DND-41 (cell line): ENCODE results near the gene LCN12.
A peak's percentile ranks its signal among the peaks of the same experiment; 100 is the strongest.

Experiments used
- ATAC-seq: fragments of 200-7000 bp; cut with Tn5 transposase; 3 replicates; pipeline ENCODE4 v1.9.1; 2021; ENCODE audit warnings: low read depth; ENCODE audit not compliant: insufficient read depth
- DNase-seq: peaks from one replicate; pipeline ENCODE4 v3.0.0-alpha.2; 2020
- H2AFZ ChIP-seq: 2 replicates; pipeline ENCODE4 v1.6.0; 2012; ENCODE audit warnings: low read depth, low read length
- H3K27ac ChIP-seq: 2 replicates; pipeline ENCODE4 v1.5.1; 2012; ENCODE audit warnings: low read length, inconsistent platforms
- H3K27me3 ChIP-seq: fragments of 200-600 bp; sonication (generic); 2 replicates; pipeline ENCODE4 v1.6.0; 2012; ENCODE audit warnings: low read length, mild to moderate bottlenecking, inconsistent platforms; ENCODE audit not compliant: insufficient read depth, poor library complexity
- H3K36me3 ChIP-seq: 2 replicates; pipeline ENCODE4 v1.5.1; 2012; ENCODE audit warnings: low read length, inconsistent platforms; ENCODE audit not compliant: insufficient read depth
- H3K4me1 ChIP-seq: 2 replicates; pipeline ENCODE4 v1.5.1; 2012; ENCODE audit warnings: mild to moderate bottlenecking, low read length; ENCODE audit not compliant: insufficient read depth
- H3K4me2 ChIP-seq: 2 replicates; pipeline ENCODE4 v1.6.0; 2012; ENCODE audit warnings: mild to moderate bottlenecking, moderate library complexity, low read length, inconsistent platforms; ENCODE audit not compliant: insufficient read depth
- H3K4me3 ChIP-seq, 2 experiments: fragments of 200-600 bp in 1 of 2; shearing (Covaris generic) in 1 of 2; 2 replicates each; pipeline ENCODE4 v1.5.1; 2012 to 2016; ENCODE audit warnings: inconsistent platforms in 2 of 2, low read length in 2 of 2, mild to moderate bottlenecking in 2 of 2, low read depth in 1 of 2, moderate library complexity in 1 of 2
- H3K79me2 ChIP-seq: 2 replicates; pipeline ENCODE4 v1.6.0; 2012; ENCODE audit warnings: low read length, inconsistent platforms; ENCODE audit not compliant: insufficient read depth
- H3K9ac ChIP-seq: 2 replicates; pipeline ENCODE4 v1.6.0; 2012; ENCODE audit warnings: low read depth, mild to moderate bottlenecking, inconsistent platforms, low read length, moderate library complexity
- H3K9me3 ChIP-seq: 2 replicates; pipeline ENCODE4 v1.5.1; 2012; ENCODE audit warnings: low read length, moderate library complexity, mild to moderate bottlenecking, inconsistent platforms; ENCODE audit not compliant: insufficient read depth, severe bottlenecking
- H4K20me1 ChIP-seq: 2 replicates; pipeline ENCODE4 v1.6.0; 2012; ENCODE audit warnings: low read length; ENCODE audit not compliant: insufficient read depth
- EZH2 ChIP-seq: IDR thresholded peaks from 3 replicates; pipeline ENCODE4 v1.6.1; 2012; ENCODE audit warnings: borderline replicate concordance, low read depth, mild to moderate bottlenecking, moderate library complexity, low read length, inconsistent platforms; ENCODE audit not compliant: severe bottlenecking
- TF ChIP-seq, protein P1 (sequence below): IDR thresholded peaks from 2 replicates; pipeline ENCODE4 v1.5.1; 2012; ENCODE audit warnings: borderline replicate concordance, low read length, moderate library complexity, mild to moderate bottlenecking; ENCODE audit not compliant: poor library complexity, severe bottlenecking; ENCODE audit errors: extremely low read depth

The LCN12 gene

GRCh38 chr9:136925414-136926153 lies 26.5 kb upstream of the LCN12 start:
- no peaks in the 10 kb centered on the region for H3K4me1 ChIP-seq
- DNase-seq (no peak), ATAC-seq (no peak)
- no peak overlapping the region for H3K4me2 ChIP-seq
- H3K9ac ChIP-seq: no peak overlapping the region
- TF ChIP-seq, protein P1, sequence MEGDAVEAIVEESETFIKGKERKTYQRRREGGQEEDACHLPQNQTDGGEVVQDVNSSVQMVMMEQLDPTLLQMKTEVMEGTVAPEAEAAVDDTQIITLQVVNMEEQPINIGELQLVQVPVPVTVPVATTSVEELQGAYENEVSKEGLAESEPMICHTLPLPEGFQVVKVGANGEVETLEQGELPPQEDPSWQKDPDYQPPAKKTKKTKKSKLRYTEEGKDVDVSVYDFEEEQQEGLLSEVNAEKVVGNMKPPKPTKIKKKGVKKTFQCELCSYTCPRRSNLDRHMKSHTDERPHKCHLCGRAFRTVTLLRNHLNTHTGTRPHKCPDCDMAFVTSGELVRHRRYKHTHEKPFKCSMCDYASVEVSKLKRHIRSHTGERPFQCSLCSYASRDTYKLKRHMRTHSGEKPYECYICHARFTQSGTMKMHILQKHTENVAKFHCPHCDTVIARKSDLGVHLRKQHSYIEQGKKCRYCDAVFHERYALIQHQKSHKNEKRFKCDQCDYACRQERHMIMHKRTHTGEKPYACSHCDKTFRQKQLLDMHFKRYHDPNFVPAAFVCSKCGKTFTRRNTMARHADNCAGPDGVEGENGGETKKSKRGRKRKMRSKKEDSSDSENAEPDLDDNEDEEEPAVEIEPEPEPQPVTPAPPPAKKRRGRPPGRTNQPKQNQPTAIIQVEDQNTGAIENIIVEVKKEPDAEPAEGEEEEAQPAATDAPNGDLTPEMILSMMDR: no peak
- TF ChIP-seq EZH2: no peak
- no peak overlapping the region for H3K4me3 ChIP-seq
- H4K20me1 ChIP-seq: peaks cover 4% of the 10 kb centered on the region
- H2AFZ ChIP-seq: no peak overlapping the region
- no peaks in the 10 kb centered on the region for H3K27me3 ChIP-seq
- H3K9me3 ChIP-seq: no peaks in the 10 kb centered on the region
- no peak overlapping the region for H3K27ac ChIP-seq
- H3K36me3 ChIP-seq: peaks cover 77% of the 10 kb centered on the region
- no peaks in the 10 kb centered on the region for H3K79me2 ChIP-seq

GRCh38 chr9:136926154-136926704 lies 25.8 kb upstream of the LCN12 start:
- Histone ChIP-seq H3K27me3 (no peaks in the 10 kb centered on the region), H4K20me1 (no peaks in the 10 kb centered on the region; the same call in 1 of the 2 replicates), H3K4me2 (no peak overlapping the region), H3K9ac (no peak overlapping the region), H3K79me2 (no peaks in the 10 kb centered on the region), H3K36me3 (peaks cover 74% of the 10 kb centered on the region), H3K27ac (no peak overlapping the region), H2AFZ (no peak overlapping the region), H3K4me3 (no peak overlapping the region), H3K4me1 (no peaks in the 10 kb centered on the region), H3K9me3 (no peaks in the 10 kb centered on the region)
- TF ChIP-seq EZH2: no peak
- TF ChIP-seq, protein P1: no peak
- DNase-seq: no peak
- ATAC-seq: 0 out of 3 replicates have a peak, but pooled peaks have one; percentile 28

DNA sequence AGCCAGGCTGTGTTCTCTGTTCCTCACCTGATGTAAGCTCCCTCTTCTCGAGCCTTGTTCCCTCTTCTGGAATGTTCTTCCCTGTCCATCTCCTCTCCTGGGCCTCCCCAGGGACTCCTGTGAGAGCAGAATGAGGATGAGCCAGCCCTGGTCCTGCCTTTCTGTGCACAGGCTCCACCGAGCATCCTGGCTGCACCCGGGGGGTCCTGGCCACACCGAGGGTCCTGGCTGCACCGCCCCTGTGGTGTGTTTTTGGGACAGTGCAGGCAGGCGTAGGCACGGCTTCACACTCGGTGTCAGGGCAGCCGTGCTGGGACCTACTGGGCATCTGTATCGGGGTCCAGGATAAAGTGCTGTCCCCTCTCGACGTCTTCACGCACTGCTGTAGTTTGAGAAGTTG lies 25.3 kb upstream of the LCN12 start:
- Histone ChIP-seq H3K4me1 (no peaks in the 10 kb centered on the region), H3K27ac (no peak overlapping the region), H2AFZ (no peak overlapping the region), H4K20me1 (no peaks in the 10 kb centered on the region; the same call in 1 of the 2 replicates), H3K9ac (no peak overlapping the region), H3K79me2 (no peaks in the 10 kb centered on the region), H3K36me3 (peaks cover 73% of the 10 kb centered on the region), H3K27me3 (no peaks in the 10 kb centered on the region), H3K4me3 (no peak overlapping the region), H3K4me2 (no peak overlapping the region), H3K9me3 (no peaks in the 10 kb centered on the region)
- ATAC-seq: no peak
- DNase-seq: no peak
- TF ChIP-seq, protein P1: no peak
- TF ChIP-seq EZH2: no peak
